IMR-90 (cell line): Measurements from ENCODE around the gene RUFY4. TPM values are rescaled to one million over a fixed set of nuclear protein-coding genes. Genes with fewer than 3 reads are reported as not detected.

Experiments
- ATAC-seq: fragments of 200-7000 bp; cut with Tn5 transposase; 2 replicates; pipeline ENCODE4 v1.9.1; 2020; ENCODE audit warnings: low read depth, mild to moderate bottlenecking, moderate library complexity
- BruUV-seq: library from RNA; stranded (reverse); fragments of 400-500 nt; replicated peaks from 2 replicates; lab custom pipeline; 2021; lab: Mats Ljungman, UMichigan
- CTCF ChIA-PET: fragments of 300-600 bp; formaldehyde crosslinking; extraction: SDS; loops from one replicate; lab custom pipeline; 2021; ENCODE audit warnings: antibody characterized with exemption; lab: Yijun Ruan, JAX
- POLR2A ChIA-PET: fragments of 300-600 bp; sonication (Branson Sonifier 250); formaldehyde crosslinking; loops from one replicate; lab custom pipeline; 2022; ENCODE audit warnings: antibody characterized with exemption; ENCODE audit not compliant: unreplicated experiment; lab: Charles Lee
- DNase-seq: peaks from one replicate; pipeline ENCODE4 v3.0.0; 2013
- H2AFZ ChIP-seq: replicated peaks from 2 replicates; pipeline ENCODE3; 2013; ENCODE audit warnings: low read length, mild to moderate bottlenecking; ENCODE audit not compliant: poor library complexity
- H2AK5ac ChIP-seq: 2 replicates; pipeline ENCODE4 v1.6.1; 2013; ENCODE audit warnings: low read depth, low read length, inconsistent platforms
- H2AK9ac ChIP-seq: replicated peaks from 2 replicates; pipeline ENCODE3; 2013; ENCODE audit warnings: mild to moderate bottlenecking, low read depth, low read length, moderate library complexity; ENCODE audit not compliant: poor library complexity
- H2BK120ac ChIP-seq: 2 replicates; pipeline ENCODE4 v1.6.1; 2013; ENCODE audit warnings: low read depth, low read length, inconsistent platforms
- H2BK15ac ChIP-seq: 3 replicates; pipeline ENCODE4 v1.6.1; 2013; ENCODE audit warnings: low read depth, low read length, inconsistent platforms
- H2BK20ac ChIP-seq: 2 replicates; pipeline ENCODE4 v1.6.1; 2013; ENCODE audit warnings: low read depth, mild to moderate bottlenecking, inconsistent platforms, low read length, moderate library complexity
- H2BK5ac ChIP-seq: 2 replicates; pipeline ENCODE4 v1.6.1; 2013; ENCODE audit warnings: mild to moderate bottlenecking, low read depth, low read length, inconsistent platforms; ENCODE audit not compliant: poor library complexity, severe bottlenecking
- H3K14ac ChIP-seq: replicated peaks from 2 replicates; pipeline ENCODE4 v1.6.1; 2013; ENCODE audit warnings: low read depth, low read length, inconsistent platforms
- H3K18ac ChIP-seq: 2 replicates; pipeline ENCODE4 v1.6.1; 2013; ENCODE audit warnings: low read depth, low read length, control low read depth
- H3K23ac ChIP-seq: 2 replicates; pipeline ENCODE4 v1.6.1; 2013; ENCODE audit warnings: low read depth, low read length, inconsistent platforms
- H3K27ac ChIP-seq: 2 replicates; pipeline ENCODE4 v1.5.1; 2013; ENCODE audit warnings: mild to moderate bottlenecking, control low read depth, low read length; ENCODE audit not compliant: insufficient read depth
- H3K27me3 ChIP-seq: 2 replicates; pipeline ENCODE4 v1.6.1; 2013; ENCODE audit warnings: low read length; ENCODE audit not compliant: control insufficient read depth, insufficient read depth
- H3K36me3 ChIP-seq: 2 replicates; pipeline ENCODE4 v1.6.1; 2013; ENCODE audit warnings: low read length, mixed read lengths; ENCODE audit not compliant: control insufficient read depth, insufficient read depth
- H3K4ac ChIP-seq: 2 replicates; pipeline ENCODE4 v1.6.1; 2013; ENCODE audit warnings: low read depth, low read length, inconsistent platforms
- H3K4me1 ChIP-seq: 2 replicates; pipeline ENCODE4 v1.6.1; 2013; ENCODE audit warnings: low read length, mixed read lengths; ENCODE audit not compliant: control insufficient read depth, insufficient read depth
- H3K4me2 ChIP-seq: 2 replicates; pipeline ENCODE4 v1.6.1; 2013; ENCODE audit warnings: low read depth, mild to moderate bottlenecking, control low read depth, low read length, moderate library complexity
- H3K4me3 ChIP-seq: 2 replicates; pipeline ENCODE4 v1.5.1; 2013; ENCODE audit warnings: low read depth, mild to moderate bottlenecking, control low read depth, low read length, moderate library complexity; ENCODE audit not compliant: insufficient read depth
- H3K56ac ChIP-seq: 2 replicates; pipeline ENCODE4 v1.6.1; 2013; ENCODE audit warnings: low read length, inconsistent platforms; ENCODE audit not compliant: insufficient read depth; ENCODE audit errors: extremely low read depth
- H3K79me1 ChIP-seq, 2 experiments: 2 replicates each; pipeline ENCODE4 v1.6.1; 2013; ENCODE audit warnings: low read length in 2 of 2, inconsistent platforms in 1 of 2, low read depth in 1 of 2
- H3K9ac ChIP-seq: 2 replicates; pipeline ENCODE4 v1.6.1; 2013; ENCODE audit warnings: low read depth, low read length, control low read depth
- H3K9me1 ChIP-seq: 2 replicates; pipeline ENCODE4 v1.6.1; 2013; ENCODE audit warnings: low read length, inconsistent platforms; ENCODE audit not compliant: insufficient read depth
- H3K9me3 ChIP-seq: 2 replicates; pipeline ENCODE4 v1.6.1; 2013; ENCODE audit warnings: low read length; ENCODE audit not compliant: control insufficient read depth, insufficient read depth
- H4K20me1 ChIP-seq: 2 replicates; pipeline ENCODE4 v1.6.1; 2013; ENCODE audit warnings: low read length, inconsistent platforms; ENCODE audit not compliant: insufficient read depth
- H4K5ac ChIP-seq: 2 replicates; pipeline ENCODE4 v1.6.1; 2013; ENCODE audit warnings: mild to moderate bottlenecking, low read depth, low read length, control low read depth
- H4K8ac ChIP-seq, 2 experiments: 2 replicates each; pipeline ENCODE4 v1.6.1; 2013; ENCODE audit warnings: low read depth in 2 of 2, low read length in 2 of 2, control low read depth in 1 of 2, inconsistent platforms in 1 of 2
- H4K91ac ChIP-seq: 2 replicates; pipeline ENCODE4 v1.6.1; 2013; ENCODE audit warnings: low read depth, low read length, inconsistent platforms; ENCODE audit not compliant: insufficient read depth
- CHD1 ChIP-seq: IDR thresholded peaks from 2 replicates; pipeline ENCODE4 v1.6.1; 2012; ENCODE audit warnings: low read depth, low read length, improper control_type of control experiment
- WGBS, 2 experiments: methylation state at CpG; one replicate each; pipeline versions ENCODE4 v1.1.5 to v1.1.7; 2013; ENCODE audit warnings: missing lambda C conversion rate in 2 of 2; ENCODE audit not compliant: insufficient read length in 1 of 2; ENCODE audit errors: extremely low coverage in 2 of 2; 5-methylcytosine and 5-hydroxymethylcytosine counted together
- dilution Hi-C: fragments of 300-500 bp; cut with HindIII; formaldehyde crosslinking; loops from one replicate; pipeline ENCODE4 v1.14.3; 2018; ENCODE audit warnings: low sequenced_read_pairs; ENCODE audit not compliant: unreplicated experiment
- in situ Hi-C: fragments of 300-500 bp; cut with MboI; formaldehyde crosslinking; loops from 3 replicates; pipeline ENCODE4 v1.14.3; 2019; ENCODE audit warnings: low sequenced_read_pairs, inconsistent platforms, mixed read lengths
- intact Hi-C: fragments of 100-400 bp; cut with micrococcal nuclease; formaldehyde crosslinking; loops from 2 replicates; pipeline ENCODE4 v1.10.0; 2022
- polyA plus RNA-seq, 3 experiments: library from polyadenylated mRNA; depleted of rRNA; stranded (reverse); fragments of >200 nt; gene quantifications; 2 replicates each; pipeline ENCODE4 v1.2.3, GENCODE V29; 2012; ENCODE audit warnings: low replicate concordance in 1 of 3
- total RNA-seq: library from RNA; depleted of rRNA; stranded (reverse); fragments of >200 nt; gene quantifications from 2 replicates; pipeline ENCODE4 v1.2.3, GENCODE V29; 2012
- TF ChIP-seq, protein P1 (sequence below): fragments of 150-350 bp; IDR thresholded peaks from 2 replicates; pipeline ENCODE4 v1.6.1; 2017; ENCODE audit warnings: mild to moderate bottlenecking, antibody characterized with exemption, low read length, low read depth

RUFY4 gene
- total and polyA plus RNA-seq, 2 of the 4 experiments (the other 2 are of a cell fraction) = not detected

DNA sequence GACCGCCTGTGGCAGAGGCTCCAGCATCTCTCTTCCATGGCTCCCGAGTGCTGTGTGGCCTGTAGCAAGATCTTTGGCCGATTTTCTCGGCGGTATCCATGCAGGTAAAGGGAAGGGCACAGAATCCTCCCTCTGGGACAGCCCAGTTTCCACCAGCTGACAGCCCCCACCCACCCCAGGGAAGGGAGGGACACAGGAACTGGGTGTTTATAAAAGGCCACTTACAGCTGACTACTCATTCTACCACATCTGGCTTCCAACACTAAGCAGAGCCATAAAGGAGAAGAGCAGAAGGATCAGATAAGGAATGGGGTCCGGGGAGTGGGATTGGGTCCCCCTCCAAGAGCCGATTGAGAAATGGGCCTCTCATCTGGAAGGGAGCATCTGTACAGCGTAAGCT lies 20.2 kb downstream of the RUFY4 start:
- ChIA-PET CTCF (no interaction called here), POLR2A (no interaction called here)
- Histone ChIP-seq H4K20me1 (no peaks in the 10 kb centered on the region), H4K5ac (no peak overlapping the region), H3K27me3 (peaks cover 48% of the 10 kb centered on the region), H2AK9ac (no peak overlapping the region), H3K18ac (no peak overlapping the region), H3K9ac (no peak overlapping the region), H3K56ac (no peak overlapping the region), H3K36me3 (no peaks in the 10 kb centered on the region), H2BK5ac (no peak overlapping the region), H3K4ac (no peak overlapping the region), H4K91ac (no peak overlapping the region), H3K14ac (no peak overlapping the region), H3K4me3 (no peak overlapping the region), H2AFZ (no peak overlapping the region), H3K27ac (no peak overlapping the region), H2BK120ac (no peak overlapping the region), H3K23ac (no peak overlapping the region), H2BK20ac (no peak overlapping the region), H3K9me3 (peaks cover 9% of the 10 kb centered on the region), H3K79me1 (no peaks in the 10 kb centered on the region), H3K4me1 (no peaks in the 10 kb centered on the region), H3K4me2 (no peak overlapping the region), H4K8ac (no peak overlapping the region), H3K9me1 (no peaks in the 10 kb centered on the region), H2AK5ac (no peak overlapping the region), H2BK15ac (no peak overlapping the region)
- WGBS, 2 experiments = no CpG with 5 or more reads among the region's 8 CpGs
- intact Hi-C loops (no loop called here), dilution Hi-C loops (no loop called here), in situ Hi-C loops (no loop called here)
- BruUV-seq = no TSS peak
- ATAC-seq (no peak), DNase-seq (no peak)
- TF ChIP-seq CHD1 = no peak
- TF ChIP-seq, protein P1, sequence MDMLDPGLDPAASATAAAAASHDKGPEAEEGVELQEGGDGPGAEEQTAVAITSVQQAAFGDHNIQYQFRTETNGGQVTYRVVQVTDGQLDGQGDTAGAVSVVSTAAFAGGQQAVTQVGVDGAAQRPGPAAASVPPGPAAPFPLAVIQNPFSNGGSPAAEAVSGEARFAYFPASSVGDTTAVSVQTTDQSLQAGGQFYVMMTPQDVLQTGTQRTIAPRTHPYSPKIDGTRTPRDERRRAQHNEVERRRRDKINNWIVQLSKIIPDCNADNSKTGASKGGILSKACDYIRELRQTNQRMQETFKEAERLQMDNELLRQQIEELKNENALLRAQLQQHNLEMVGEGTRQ = no peak
